GM12891 (cell line): ENCODE measurements around the gene NEK7.

ENCODE experiments used
- PAX5 ChIP-seq: IDR thresholded peaks from 2 replicates; pipeline ENCODE4 v1.6.1; 2011; ENCODE audit warnings: low read length, moderate library complexity, mild to moderate bottlenecking; ENCODE audit not compliant: insufficient read depth, severe bottlenecking
- POLR2A ChIP-seq: IDR thresholded peaks from 2 replicates; pipeline ENCODE4 v1.6.1; 2011; ENCODE audit warnings: low read depth, low read length, control low read depth
- POLR2AphosphoS5 ChIP-seq: IDR thresholded peaks from 2 replicates; pipeline ENCODE4 v1.6.1; 2011; ENCODE audit warnings: low read depth, low read length, control low read depth
- POU2F2 ChIP-seq: IDR thresholded peaks from 2 replicates; pipeline ENCODE4 v1.6.1; 2011; ENCODE audit warnings: low read depth, mild to moderate bottlenecking, control low read depth, low read length, moderate library complexity
- SPI1 ChIP-seq: IDR thresholded peaks from 2 replicates; pipeline ENCODE4 v1.6.1; 2011; ENCODE audit warnings: low read depth, low read length, control low read depth
- TAF1 ChIP-seq: IDR thresholded peaks from 2 replicates; pipeline ENCODE4 v1.6.1; 2011; ENCODE audit warnings: low read depth, low read length, control low read depth

DNA sequence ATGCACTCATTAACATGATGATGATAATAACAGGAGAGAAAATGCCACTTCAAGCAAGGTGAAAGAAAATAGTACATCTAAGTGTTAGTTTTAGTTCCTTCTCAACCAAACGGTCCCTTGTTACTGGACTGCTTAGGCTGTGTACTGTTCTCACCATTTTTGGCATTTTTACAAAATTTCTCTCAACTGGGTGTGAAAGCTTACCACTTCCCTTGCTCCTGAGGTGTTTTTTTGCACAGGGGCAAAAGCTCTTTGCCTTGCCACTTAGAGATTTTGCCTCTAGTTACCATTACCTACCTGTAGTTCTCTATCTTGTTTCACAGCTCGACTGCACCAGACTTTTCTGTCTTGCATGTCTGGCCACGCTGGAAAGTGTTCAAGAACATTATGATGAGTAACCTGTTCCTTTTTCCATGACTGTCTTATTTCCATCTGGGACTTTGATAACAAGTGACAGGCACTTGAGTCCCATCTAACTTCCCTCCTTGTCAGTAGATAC is 10.7 kb downstream of the NEK7 start:
- no peak for TF ChIP-seq POLR2A
- no peak for TF ChIP-seq POLR2AphosphoS5
- TF ChIP-seq TAF1 = no peak
- no peak for TF ChIP-seq POU2F2
- no peak; the same call in 1 of the 2 replicates for TF ChIP-seq SPI1
- TF ChIP-seq PAX5 = no peak
